Breast epithelium (tissue), 3 donors: Measurements from ENCODE around the gene GNAO1.

ENCODE experiments used
- CTCF ChIP-seq, 3 donors: fragments of 450-650 bp; IDR thresholded peaks; one replicate each; pipeline ENCODE4 v1.5.1; 2016 to 2017; ENCODE audit warnings: antibody characterized with exemption in 3 of 3, mild to moderate bottlenecking in 3 of 3, moderate library complexity in 3 of 3
- POLR2AphosphoS5 ChIP-seq, 3 donors: sonication (generic); formaldehyde crosslinking; IDR thresholded peaks; one replicate each; pipeline ENCODE4 v1.6.1; 2017; ENCODE audit warnings: antibody characterized with exemption in 3 of 3

- no peak for TF ChIP-seq POLR2AphosphoS5 (IDR thresholded peaks at IDR 0.05)
- no peak for TF ChIP-seq CTCF (IDR thresholded peaks at IDR 0.05)
Measured at GRCh38 chr16:56363181-56363716, 172.0 kb downstream of the GNAO1 start.
